Kidney glomerular epithelial cell (primary cell): ENCODE results near the gene C1R.
"Not testable (repeated sequence)": the region's sequence is repeated elsewhere in the genome, so short reads cannot be mapped to it uniquely, and the experiment has no call there.

Source experiments
- DNase-seq: peaks from one replicate; lab custom pipeline; 2025; lab: John Stamatoyannopoulos, UW

C1R gene

GRCh38 chr12:7120166-7120565 is 27.9 kb upstream of the C1R start:
- DNase-seq: no peak

DNA sequence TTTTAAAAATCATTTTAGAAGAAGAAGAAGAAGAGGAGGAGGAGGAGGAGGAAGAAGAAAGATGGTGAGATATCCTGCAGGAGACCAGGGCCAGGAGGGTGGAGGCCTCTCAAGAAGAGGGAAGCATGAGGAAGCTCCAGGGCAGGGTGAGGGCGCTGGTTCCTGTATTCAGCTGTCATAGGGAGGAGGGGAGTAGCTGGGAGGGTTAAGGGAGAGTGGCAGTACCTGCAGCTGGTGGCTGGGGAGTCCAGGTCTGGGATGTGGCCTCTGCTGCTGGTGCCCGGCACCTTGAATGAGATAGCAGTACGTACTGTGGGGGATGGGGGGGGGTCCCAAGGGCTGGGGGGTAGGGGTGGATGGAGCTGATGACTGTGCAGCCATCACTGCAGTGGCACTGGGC is 26.6 kb upstream of the C1R start:
- no peak for DNase-seq

- DNase-seq: no peak
These were observed 25.4 kb upstream of the C1R start for GRCh38 chr12:7117670-7118069.

- DNase-seq: no peak
These were observed 24.7 kb upstream of the C1R start for GRCh38 chr12:7116916-7117315.

DNA sequence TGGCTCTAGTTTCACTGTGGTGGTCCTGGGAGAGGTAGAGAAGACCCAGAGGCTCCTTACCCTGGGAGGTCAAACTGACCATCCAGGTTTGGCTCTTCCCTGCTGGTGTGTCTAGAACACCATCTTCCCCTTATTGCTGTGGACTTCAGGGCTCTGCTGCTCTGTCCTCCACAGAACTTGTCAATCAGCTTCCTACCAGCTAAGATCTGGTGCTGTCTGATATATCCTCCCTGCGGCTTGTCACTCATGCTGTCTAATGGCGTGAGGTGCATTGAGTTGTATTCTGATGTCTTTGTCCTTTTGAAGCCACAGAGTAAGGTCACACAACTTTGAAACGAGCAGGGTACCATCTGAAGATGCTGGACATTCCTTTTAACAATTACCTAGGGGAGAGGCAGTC is 24.0 kb upstream of the C1R start:
- no peak for DNase-seq

- DNase-seq: no peak
These were observed 22.6 kb upstream of the C1R start for GRCh38 chr12:7114851-7115250.

- no peak for DNase-seq
These were observed 21.8 kb upstream of the C1R start for GRCh38 chr12:7114008-7114407.

DNA sequence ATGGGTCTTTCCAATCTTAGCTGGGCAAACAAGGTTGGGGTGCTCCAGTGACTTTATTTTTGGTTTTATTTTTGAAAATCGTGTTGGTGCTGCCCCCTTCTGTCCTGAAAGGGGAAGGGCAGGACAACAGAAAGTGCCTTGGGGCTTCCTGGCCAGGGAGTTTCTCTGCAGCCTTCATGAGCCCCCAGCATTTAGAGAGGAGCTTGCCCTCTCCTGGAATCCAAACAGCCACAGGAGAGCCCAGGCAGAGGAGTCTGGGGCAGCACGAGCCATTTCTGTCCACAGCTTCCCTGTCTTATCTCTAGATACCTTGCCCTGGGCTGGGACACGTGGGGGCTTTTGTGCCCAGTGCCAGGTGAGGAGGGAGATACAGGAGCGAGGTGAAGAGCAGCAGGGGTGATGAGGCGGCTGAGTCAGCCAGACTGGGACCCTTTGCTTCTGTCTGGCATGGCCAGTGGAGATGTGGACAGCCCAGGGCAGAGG is 21.2 kb upstream of the C1R start:
- DNase-seq: peak; percentile 11

DNA sequence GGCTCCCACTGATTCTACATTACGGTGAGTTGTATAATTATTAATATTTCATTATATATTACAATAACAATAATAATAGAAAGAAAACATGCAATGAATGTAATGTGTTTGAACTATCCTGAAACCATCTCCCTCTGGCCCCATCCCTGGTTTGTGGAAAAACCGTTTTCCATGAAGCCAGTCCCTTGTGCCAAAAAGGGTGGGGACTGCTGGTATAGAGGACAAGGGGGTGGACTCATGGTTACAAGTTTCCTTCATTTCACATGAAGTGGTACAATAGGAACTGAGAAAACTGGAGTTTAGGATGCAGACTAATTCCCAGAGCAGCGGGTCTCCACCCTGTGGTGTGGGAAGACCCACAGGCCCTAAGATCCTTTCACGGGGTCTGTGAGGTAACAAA is 19.8 kb upstream of the C1R start:
- no peak for DNase-seq

- DNase-seq: no peak
These were observed 18.4 kb upstream of the C1R start for GRCh38 chr12:7110661-7111060.

DNA sequence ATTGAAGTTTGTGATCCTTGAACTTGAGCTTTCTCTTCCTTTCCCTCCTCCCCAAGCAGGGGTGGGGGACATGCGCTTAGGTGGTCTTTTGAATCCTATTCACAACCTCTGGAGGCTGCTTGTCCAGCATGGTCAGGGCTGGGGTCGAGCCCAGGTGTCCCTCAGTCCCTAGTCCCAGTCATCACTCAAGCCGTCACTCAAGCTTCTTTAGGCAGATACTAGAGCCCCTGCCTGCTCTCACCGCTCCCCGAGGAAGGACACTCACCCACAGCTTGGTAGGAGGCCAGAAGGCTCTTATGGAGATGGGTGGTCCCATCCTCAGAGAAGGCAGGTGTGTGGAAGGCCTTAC is 17.3 kb upstream of the C1R start:
- DNase-seq: no peak

- peak; percentile 87 for DNase-seq
These were observed 16.7 kb upstream of the C1R start, which contains the start of gene C1RL for GRCh38 chr12:7108796-7109571. C1RL (minus strand) TSS chr12:7109214; CDS start chr12:7109180, 34 bp downstream.

GRCh38 chr12:7108003-7108795 is 16.0 kb upstream of the C1R start:
- DNase-seq: peak; percentile 70

- no peak for DNase-seq
These were observed 15.4 kb upstream of the C1R start for GRCh38 chr12:7107636-7108002.

DNA sequence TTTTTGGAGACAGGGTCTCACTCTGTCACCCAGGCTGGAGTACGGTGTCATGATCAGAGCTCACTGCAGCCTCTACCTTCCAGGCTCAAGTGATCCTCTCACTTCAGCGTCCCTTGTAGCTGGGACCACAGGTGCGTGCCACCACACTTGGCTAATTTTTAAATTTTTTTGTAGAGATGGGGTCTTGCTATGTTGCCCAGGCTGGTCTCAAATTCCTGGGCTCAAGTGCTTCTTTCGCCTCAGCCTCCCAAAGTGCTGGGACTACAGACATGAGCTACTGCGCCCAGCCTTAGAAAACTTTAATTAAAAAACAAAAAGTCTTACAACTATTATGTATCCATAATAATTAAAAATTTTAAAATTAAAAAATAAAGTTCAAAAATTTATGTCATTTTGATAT is 14.9 kb upstream of the C1R start:
- DNase-seq: not testable (repeated sequence)

- no peak for DNase-seq
These were observed 13.8 kb upstream of the C1R start for GRCh38 chr12:7106082-7106481.

- DNase-seq: no peak
These were observed 11.8 kb upstream of the C1R start for GRCh38 chr12:7103837-7104584.

DNA sequence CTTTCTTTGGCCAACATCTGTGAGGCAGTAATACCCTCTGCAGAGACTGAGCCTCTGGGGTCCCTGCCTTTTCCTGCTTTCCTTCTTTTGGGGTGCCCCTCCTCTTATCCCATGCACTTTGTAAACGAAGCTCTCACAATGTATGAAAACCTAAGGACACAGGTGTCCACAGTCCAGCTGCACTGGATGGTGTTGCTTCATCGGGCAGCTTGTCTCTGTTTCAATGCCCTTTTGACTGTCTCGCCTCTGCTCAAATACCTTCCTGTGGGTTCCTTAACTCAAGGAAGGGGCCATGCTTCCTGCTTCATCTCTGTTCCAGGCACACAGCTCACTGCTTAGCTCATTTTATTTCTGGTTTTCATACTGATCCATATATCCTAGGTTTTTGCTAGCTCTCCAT is 10.3 kb upstream of the C1R start:
- no peak for DNase-seq

- no peak for DNase-seq
These were observed 9.5 kb upstream of the C1R start for GRCh38 chr12:7101694-7102131.

DNA sequence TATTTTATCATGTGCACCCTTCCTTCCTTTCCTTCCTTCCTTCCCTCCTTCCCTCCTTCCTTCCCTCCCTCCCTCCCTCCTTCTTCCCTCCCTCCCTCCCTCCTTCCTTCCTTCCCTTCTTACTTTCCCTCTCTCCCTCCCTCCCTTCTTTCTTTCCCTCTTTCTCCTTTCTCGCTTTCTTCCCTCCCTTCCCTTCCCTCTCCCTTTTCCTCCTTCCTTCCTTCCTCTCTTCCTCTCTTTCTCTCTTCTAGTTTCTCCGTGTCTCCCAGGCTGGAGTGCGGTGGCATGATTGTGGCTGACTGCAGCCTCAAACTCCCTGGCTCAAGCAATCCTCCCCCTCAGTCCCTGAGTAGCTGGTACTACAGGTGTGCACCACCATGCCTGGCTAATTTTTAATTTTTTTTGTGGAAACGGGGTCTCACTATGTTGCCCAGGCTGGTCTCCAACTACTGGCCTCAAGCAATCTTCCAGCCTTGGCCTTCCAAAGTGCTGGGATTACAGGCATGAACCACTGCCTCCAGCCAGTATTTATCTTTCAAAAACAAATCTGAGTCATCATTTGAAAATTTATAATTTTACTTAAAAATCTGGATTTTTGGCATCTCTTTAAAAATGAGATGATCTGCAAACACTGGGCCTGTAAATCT is 8.9 kb upstream of the C1R start:
- no peak for DNase-seq

GRCh38 chr12:7100239-7100638 is 8.0 kb upstream of the C1R start:
- DNase-seq: no peak
